ENCODE data around the gene TXLNG. TPM values are rescaled to one million over a fixed set of nuclear protein-coding genes. Genes with fewer than 3 reads are reported as not detected.

TXLNG gene
- total RNA-seq, 3 donors from 2014 or later: 8.5 to 13.2 (median 8.9) TPM

DNA sequence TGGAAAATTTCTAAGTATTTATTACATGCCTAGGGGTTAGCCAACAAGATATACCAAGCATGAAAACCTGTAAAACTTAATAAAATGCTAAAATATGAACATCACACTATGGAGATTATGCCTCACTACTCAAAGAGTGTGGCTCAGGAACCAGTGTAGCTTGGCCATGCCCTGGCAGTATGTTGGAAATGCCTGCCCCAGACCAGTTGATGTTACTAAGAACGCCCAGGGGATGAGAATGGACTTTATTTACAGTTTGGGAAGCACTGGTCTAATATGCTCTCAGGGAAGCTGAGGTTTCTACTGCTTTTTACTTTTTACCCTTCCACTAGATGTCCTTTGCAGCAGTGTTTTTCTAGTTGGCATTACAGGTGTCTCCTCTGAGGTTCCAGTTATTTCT, 23.7 kb upstream of the TXLNG start:
- Histone ChIP-seq H3K36me3 (ENCODE audit: low read depth) (no peaks in the 10 kb centered on the region), H3K4me1 (ENCODE audit: low read depth) (no peaks in the 10 kb centered on the region), H3K4me3 (no peak overlapping the region), H3K9me3 (no peaks in the 10 kb centered on the region)
- no peak for TF ChIP-seq CTCF (IDR thresholded peaks at IDR 0.05)
- ATAC-seq (no peak), DNase-seq (no peak)
- intact Hi-C loops (cut with DNase I, micrococcal nuclease): no loop called here

DNA sequence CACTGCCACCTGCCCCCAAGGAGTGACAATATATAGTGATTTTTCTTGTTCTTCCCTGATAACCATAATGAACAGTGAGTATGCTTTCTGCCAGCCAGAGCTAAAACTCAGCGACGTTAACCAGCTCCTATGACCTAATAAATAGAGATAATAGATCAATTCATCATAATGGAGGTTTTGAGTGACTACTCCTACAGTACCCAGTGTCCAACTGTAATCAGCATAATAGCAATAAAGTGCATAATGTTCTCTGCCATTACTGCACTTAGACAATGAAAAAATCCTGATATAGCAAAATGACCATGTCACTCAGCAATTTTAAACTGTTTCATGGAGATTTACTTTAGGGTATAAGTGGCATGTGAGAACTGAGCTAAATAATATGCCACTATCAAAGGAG, 20.7 kb upstream of the TXLNG start:
- no peak for TF ChIP-seq CTCF (IDR thresholded peaks at IDR 0.05)
- H3K36me3 ChIP-seq (ENCODE audit: low read depth): no peaks in the 10 kb centered on the region
- H3K4me1 ChIP-seq (ENCODE audit: low read depth): no peaks in the 10 kb centered on the region
- no peak overlapping the region for H3K4me3 ChIP-seq
- intact Hi-C loops (cut with DNase I, micrococcal nuclease): no loop called here
- DNase-seq (no peak), ATAC-seq (no peak)
- no peaks in the 10 kb centered on the region for H3K9me3 ChIP-seq

DNA sequence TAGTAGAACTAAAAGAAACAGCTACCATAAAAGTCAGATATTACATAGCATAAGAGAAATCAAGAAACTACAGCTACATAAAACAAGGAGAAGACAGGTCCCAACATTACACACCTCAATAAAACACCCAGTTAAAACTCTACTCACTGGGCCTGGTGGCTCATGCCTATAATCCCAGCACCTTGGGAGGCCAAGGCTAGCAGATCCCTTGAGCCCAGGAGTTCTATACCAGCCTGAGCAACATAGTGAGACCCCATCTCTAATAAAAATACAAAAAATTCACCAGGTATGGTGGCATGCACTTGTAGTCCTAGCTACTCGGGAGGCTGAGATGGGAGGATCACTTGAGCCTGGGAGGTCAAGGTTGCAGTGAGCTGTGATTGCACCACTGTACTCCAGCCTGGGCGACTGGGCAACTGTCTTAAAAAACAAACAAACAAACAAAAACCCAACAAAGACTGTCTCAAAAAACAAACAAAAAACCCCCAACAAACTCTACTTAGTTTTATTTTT, 15.2 kb upstream of the TXLNG start:
- H3K9me3 ChIP-seq: no peaks in the 10 kb centered on the region
- no peaks in the 10 kb centered on the region for H3K4me1 ChIP-seq (ENCODE audit: low read depth)
- H3K4me3 ChIP-seq: no peak overlapping the region
- no peak for ATAC-seq
- no peak for TF ChIP-seq CTCF (IDR thresholded peaks at IDR 0.05)
- H3K36me3 ChIP-seq (ENCODE audit: low read depth): no peaks in the 10 kb centered on the region
- DNase-seq: no peak
- intact Hi-C loops (cut with DNase I, micrococcal nuclease): no loop called here

- H3K4me3 ChIP-seq: no peak overlapping the region
- ATAC-seq: peak; percentile 98
These were observed 14.5 kb upstream of the TXLNG start for GRCh38 chrX:16771483-16772398.

GRCh38 chrX:16772460-16772859, 13.8 kb upstream of the TXLNG start:
- Histone ChIP-seq H3K4me1 (ENCODE audit: low read depth) (no peaks in the 10 kb centered on the region), H3K9me3 (no peaks in the 10 kb centered on the region), H3K4me3 (no peak overlapping the region), H3K36me3 (ENCODE audit: low read depth) (no peaks in the 10 kb centered on the region)
- ATAC-seq (peak; percentile 13), DNase-seq (peak in 1 of 3 donors; percentile 3)
- intact Hi-C loops (cut with DNase I, micrococcal nuclease): no loop called here
- TF ChIP-seq CTCF (IDR thresholded peaks at IDR 0.05): no peak

More at GRCh38 chrX:16771483-16772398, 14.5 kb upstream of the TXLNG start:
- no peak for TF ChIP-seq CTCF (IDR thresholded peaks at IDR 0.05)
- DNase-seq: peak in 2 of 3 donors; percentile 62
- no peaks in the 10 kb centered on the region for H3K36me3 ChIP-seq (ENCODE audit: low read depth)
- no peaks in the 10 kb centered on the region for H3K4me1 ChIP-seq (ENCODE audit: low read depth)
- intact Hi-C loops (cut with DNase I, micrococcal nuclease): no loop called here
- no peaks in the 10 kb centered on the region for H3K9me3 ChIP-seq

Data from mucosa of descending colon (tissue), 3 donors.